GM18951 (cell line): Measurements from ENCODE around the gene PVALEF.

Source experiments
- POLR2A ChIP-seq: IDR thresholded peaks from 4 replicates; pipeline ENCODE4 v1.6.1; 2011; ENCODE audit warnings: mild to moderate bottlenecking; ENCODE audit not compliant: insufficient read length, insufficient read depth; ENCODE audit errors: extremely low read depth
- in situ Hi-C: fragments of 300-500 bp; cut with MboI; formaldehyde crosslinking; loops from one replicate; pipeline ENCODE4 v1.12.0; 2022; ENCODE audit warnings: low sequenced_read_pairs, mixed read lengths, inconsistent platforms; ENCODE audit not compliant: unreplicated experiment

PVALEF gene

GRCh38 chr17:81163703-81164370, 1.5 kb upstream of the PVALEF start:
- no peak for TF ChIP-seq POLR2A

GRCh38 chr17:81164371-81165245, 699 bp upstream of the PVALEF start:
- in situ Hi-C loops: no loop called here
- no peak for TF ChIP-seq POLR2A

More at GRCh38 chr17:81163703-81164370, 1.5 kb upstream of the PVALEF start:
- in situ Hi-C loops: no loop called here

GRCh38 chr17:81166033-81166492, 756 bp downstream of the PVALEF start, which contains the start of gene AATK:
Gene AATK (minus strand): TSS chr17:81166221. CDS start chr17:81165992, 229 bp downstream.
- TF ChIP-seq POLR2A: no peak
- in situ Hi-C loops: no loop called here

- in situ Hi-C loops: no loop called here
- TF ChIP-seq POLR2A: no peak
Observed at GRCh38 chr17:81167194-81167524, 1.9 kb downstream of the PVALEF start.

- TF ChIP-seq POLR2A: no peak
- in situ Hi-C loops: no loop called here
Observed at GRCh38 chr17:81167638-81168037, 2.3 kb downstream of the PVALEF start.

- in situ Hi-C loops: no loop called here
- TF ChIP-seq POLR2A: no peak
Observed at GRCh38 chr17:81169870-81170309, 4.6 kb downstream of the PVALEF start.

GRCh38 chr17:81170727-81171494, 5.6 kb downstream of the PVALEF start:
- in situ Hi-C loops: no loop called here
- no peak for TF ChIP-seq POLR2A

- in situ Hi-C loops: no loop called here
- no peak for TF ChIP-seq POLR2A
Observed at GRCh38 chr17:81171941-81172340, 6.6 kb downstream of the PVALEF start.

- no peak for TF ChIP-seq POLR2A
- in situ Hi-C loops: no loop called here
Observed at GRCh38 chr17:81173052-81173761, 7.9 kb downstream of the PVALEF start.

- in situ Hi-C loops: no loop called here
- no peak for TF ChIP-seq POLR2A
Observed at GRCh38 chr17:81173762-81174155, 8.5 kb downstream of the PVALEF start.

- in situ Hi-C loops: no loop called here
- no peak for TF ChIP-seq POLR2A
Observed at GRCh38 chr17:81176666-81177065, 11.4 kb downstream of the PVALEF start.
